Spleen (tissue), 7 donors: ENCODE measurements around the gene SLC45A3.
A peak's percentile ranks its signal among the peaks of the same experiment; 100 is the strongest.

Experiments used
- CTCF ChIP-seq, 11 experiments: fragments of 200-600 bp in 7 of 11; fragments of 450-650 bp in 4 of 11; sonication (generic) in 4 of 11; IDR thresholded peaks in 8 of 11; conservative IDR thresholded peaks in 3 of 11; 1 replicate in 7 of 11; 2 replicates in 4 of 11; pipeline versions ENCODE4 v1.4.0 to v1.8.0; 2016 to 2021; ENCODE audit warnings: antibody characterized with exemption in 11 of 11, inconsistent platforms in 4 of 11, mild to moderate bottlenecking in 1 of 11
- POLR2A ChIP-seq, 3 donors: fragments of 450-650 bp; IDR thresholded peaks; one replicate each; pipeline ENCODE4 v1.5.1; 2017; ENCODE audit warnings: antibody characterized with exemption in 3 of 3, mild to moderate bottlenecking in 1 of 3
- donor health status: DM: no; HTN: no; CAD: no; lungs with moderate emphysema.
- donor health status: DM: no; HTN: no; CAD: no.
- donor health status: DM: no; HTN: no; CAD: no.

- TF ChIP-seq CTCF (IDR thresholded peaks at IDR 0.05 in 8 of 11, conservative IDR thresholded peaks at IDR 0.05 in 3 of 11): peak; percentile 71 to 90 (median 82)
- no peak for TF ChIP-seq POLR2A (IDR thresholded peaks at IDR 0.05)
These were observed 31.1 kb upstream of the SLC45A3 start for GRCh38 chr1:205711105-205712048.
